NCI-H1105 treated with DMSO at 0.1 percent for 48 hours (cell line): ENCODE results near the gene VPS37D.
"Not testable (repeated sequence)": the region's sequence is repeated elsewhere in the genome, so short reads cannot be mapped to it uniquely, and the experiment has no call there.

ENCODE experiments used
- DNase-seq: peaks from one replicate; lab custom pipeline; 2025; lab: John Stamatoyannopoulos, UW

Gene VPS37D

GRCh38 chr7:73706126-73707044, 38.8 kb downstream of the VPS37D start:
- DNase-seq, result no peak

- DNase-seq, result peak; percentile 46
Observed at GRCh38 chr7:73707045-73707631, 39.5 kb downstream of the VPS37D start.

GRCh38 chr7:73708961-73709549, 41.4 kb downstream of the VPS37D start:
- no peak for DNase-seq

GRCh38 chr7:73712773-73713172, 45.1 kb downstream of the VPS37D start:
- DNase-seq, result no peak

- DNase-seq, result not testable (repeated sequence)
Observed at GRCh38 chr7:73713319-73713718, 45.7 kb downstream of the VPS37D start.

- DNase-seq, result no peak
Observed at GRCh38 chr7:73715648-73716317, 48.2 kb downstream of the VPS37D start.

GRCh38 chr7:73716318-73716890, 48.8 kb downstream of the VPS37D start:
- no peak for DNase-seq

GRCh38 chr7:73717025-73717807, 49.6 kb downstream of the VPS37D start:
- no peak for DNase-seq

GRCh38 chr7:73717991-73718405, 50.4 kb downstream of the VPS37D start:
- DNase-seq, result no peak

- DNase-seq, result no peak
Observed at GRCh38 chr7:73718438-73718881, 50.8 kb downstream of the VPS37D start.

GRCh38 chr7:73718905-73719805, 51.5 kb downstream of the VPS37D start, which contains the start of gene STX1A:
Gene STX1A, minus strand, starts transcription at chr7:73719669. Its CDS starts 38 bp downstream, at chr7:73719631.
- peak; percentile 54 for DNase-seq

GRCh38 chr7:73719806-73720169, 52.2 kb downstream of the VPS37D start:
- DNase-seq, result no peak

- DNase-seq, result not testable (repeated sequence)
Observed at GRCh38 chr7:73720443-73720842, 52.8 kb downstream of the VPS37D start.

GRCh38 chr7:73721377-73721817, 53.8 kb downstream of the VPS37D start:
- peak; percentile 61 for DNase-seq
